ENCODE measurements around the gene OLFML3. TPM values are rescaled to one million over a fixed set of nuclear protein-coding genes. Genes with fewer than 3 reads are reported as not detected.

Gene OLFML3
- total RNA-seq, 1 experiment from 2014 or later: 0.52 TPM

- no peaks in the 10 kb centered on the region for H3K9me3 ChIP-seq (ENCODE audit: insufficient read depth, low read depth)
- H3K36me3 ChIP-seq (ENCODE audit: low read depth): no peaks in the 10 kb centered on the region
- POLR2A ChIA-PET (ENCODE audit: unreplicated experiment): no interaction called here
- no peak overlapping the region for H3K4me2 ChIP-seq
- H3K79me2 ChIP-seq (ENCODE audit: low read depth): peaks cover 8% of the 10 kb centered on the region
- H2AFZ ChIP-seq: no peak overlapping the region
- H3K27ac ChIP-seq: no peak overlapping the region
- no TSS peak for BruUV-seq (replicated peaks)
- H3K4me3 ChIP-seq: no peak overlapping the region
- H3K4me1 ChIP-seq (replicated peaks; ENCODE audit: insufficient read depth): peaks cover 16% of the 10 kb centered on the region
- no peaks in the 10 kb centered on the region; the same call in 1 of the 2 replicates for H3F3A ChIP-seq (ENCODE audit: insufficient read depth, low read depth)
- no peaks in the 10 kb centered on the region for H3K9me2 ChIP-seq (ENCODE audit: insufficient read depth)
- no peak for DNase-seq
- CTCF ChIA-PET: no interaction called here
- TF ChIP-seq CTCF (conservative IDR thresholded peaks at IDR 0.05) (no peak), EZH2 (IDR thresholded peaks at IDR 0.05; ENCODE audit: low read depth) (no peak)
- no peaks in the 10 kb centered on the region for H4K20me1 ChIP-seq (ENCODE audit: insufficient read depth)
- H3K27me3 ChIP-seq (ENCODE audit: insufficient read depth, low read depth): no peaks in the 10 kb centered on the region
- intact Hi-C loops (cut with micrococcal nuclease; ENCODE audit: unreplicated experiment): no loop called here
Measured at GRCh38 chr1:113983826-113984225, 4.6 kb downstream of the OLFML3 start.

- CTCF ChIA-PET: no interaction called here
- no TSS peak for BruUV-seq (replicated peaks)
- POLR2A ChIA-PET (ENCODE audit: unreplicated experiment): no interaction called here
- intact Hi-C loops (cut with micrococcal nuclease; ENCODE audit: unreplicated experiment): no loop called here
- no peaks in the 10 kb centered on the region for H3K9me3 ChIP-seq (ENCODE audit: insufficient read depth, low read depth)
- no peaks in the 10 kb centered on the region for H3K27me3 ChIP-seq (ENCODE audit: insufficient read depth, low read depth)
- H4K20me1 ChIP-seq (ENCODE audit: insufficient read depth): no peaks in the 10 kb centered on the region
- TF ChIP-seq CTCF (conservative IDR thresholded peaks at IDR 0.05): no peak
- no peak for TF ChIP-seq EZH2 (IDR thresholded peaks at IDR 0.05; ENCODE audit: low read depth)
- H3K27ac ChIP-seq: no peak overlapping the region
- no peaks in the 10 kb centered on the region for H3K36me3 ChIP-seq (ENCODE audit: low read depth)
- no peak overlapping the region for H3K4me2 ChIP-seq
- peaks cover 7% of the 10 kb centered on the region for H3K4me1 ChIP-seq (replicated peaks; ENCODE audit: insufficient read depth)
- no peak overlapping the region for H3K4me3 ChIP-seq
- DNase-seq: no peak
- no peaks in the 10 kb centered on the region; the same call in 1 of the 2 replicates for H3F3A ChIP-seq (ENCODE audit: insufficient read depth, low read depth)
- H2AFZ ChIP-seq: no peak overlapping the region
- peaks cover 8% of the 10 kb centered on the region for H3K79me2 ChIP-seq (ENCODE audit: low read depth)
- no peaks in the 10 kb centered on the region for H3K9me2 ChIP-seq (ENCODE audit: insufficient read depth)
Measured at GRCh38 chr1:113984710-113985109, 5.4 kb downstream of the OLFML3 start.

- Histone ChIP-seq H3K27ac (no peak overlapping the region), H3K4me3 (no peak overlapping the region), H3K4me2 (no peak overlapping the region), H3F3A (ENCODE audit: insufficient read depth, low read depth) (no peaks in the 10 kb centered on the region; the same call in 1 of the 2 replicates), H3K36me3 (ENCODE audit: low read depth) (no peaks in the 10 kb centered on the region), H3K4me1 (replicated peaks; ENCODE audit: insufficient read depth) (no peaks in the 10 kb centered on the region), H3K9me3 (ENCODE audit: insufficient read depth, low read depth) (no peaks in the 10 kb centered on the region), H3K27me3 (ENCODE audit: insufficient read depth, low read depth) (no peaks in the 10 kb centered on the region), H2AFZ (no peak overlapping the region), H4K20me1 (ENCODE audit: insufficient read depth) (no peaks in the 10 kb centered on the region), H3K79me2 (ENCODE audit: low read depth) (no peaks in the 10 kb centered on the region), H3K9me2 (ENCODE audit: insufficient read depth) (no peaks in the 10 kb centered on the region)
- no peak for DNase-seq
- POLR2A ChIA-PET (ENCODE audit: unreplicated experiment): no interaction called here
- TF ChIP-seq EZH2 (IDR thresholded peaks at IDR 0.05; ENCODE audit: low read depth): no peak
- TF ChIP-seq CTCF (conservative IDR thresholded peaks at IDR 0.05): no peak
- intact Hi-C loops (cut with micrococcal nuclease; ENCODE audit: unreplicated experiment): no loop called here
- CTCF ChIA-PET: no interaction called here
- no TSS peak for BruUV-seq (replicated peaks)
Measured at GRCh38 chr1:113986802-113987201, 7.5 kb downstream of the OLFML3 start.
